IPS DF 4.7 (cell line): ENCODE data around the gene LRP5.
"Not testable (repeated sequence)": the region's sequence is repeated elsewhere in the genome, so short reads cannot be mapped to it uniquely, and the experiment has no call there.

Experiments
- DNase-seq: peaks from one replicate; pipeline ENCODE4 v3.0.0-alpha.2; 2013; ENCODE audit warnings: low spot score; ENCODE audit errors: extremely low read depth

LRP5 gene

DNA sequence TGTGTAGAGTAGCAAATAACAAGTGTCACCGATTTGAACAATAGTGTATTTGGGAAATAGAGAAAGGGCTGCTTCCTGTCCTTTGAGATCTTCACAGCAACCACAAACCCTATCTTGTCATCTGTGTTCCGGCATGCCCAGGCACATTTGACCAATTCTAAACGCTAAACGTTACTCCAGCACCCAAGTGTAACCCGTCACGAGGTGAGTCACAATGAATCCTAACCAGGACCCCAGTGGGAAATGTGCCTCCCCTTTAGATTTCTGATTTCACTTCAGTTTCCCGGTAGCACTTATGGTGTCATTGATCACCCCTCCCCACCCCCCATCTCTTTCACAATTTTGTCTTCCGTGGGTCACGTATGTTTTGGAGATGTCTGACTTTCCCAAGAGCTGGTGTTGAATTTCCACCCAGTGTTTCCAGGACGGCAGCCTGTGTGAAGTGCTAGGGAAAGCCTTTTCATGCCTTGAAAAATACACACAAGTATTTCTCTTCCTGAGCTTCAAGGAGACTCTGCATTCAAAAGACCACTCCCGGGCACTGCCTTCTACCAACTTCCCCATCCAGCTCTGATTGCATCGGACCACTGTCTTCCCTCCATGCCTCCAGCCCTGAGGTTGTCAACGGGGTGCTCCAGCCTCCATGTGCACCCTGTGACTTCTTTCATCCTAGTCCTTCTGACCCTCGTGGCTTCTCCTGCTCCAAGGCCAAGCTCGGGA is 30.1 kb upstream of the LRP5 start:
- no peak for DNase-seq

DNA sequence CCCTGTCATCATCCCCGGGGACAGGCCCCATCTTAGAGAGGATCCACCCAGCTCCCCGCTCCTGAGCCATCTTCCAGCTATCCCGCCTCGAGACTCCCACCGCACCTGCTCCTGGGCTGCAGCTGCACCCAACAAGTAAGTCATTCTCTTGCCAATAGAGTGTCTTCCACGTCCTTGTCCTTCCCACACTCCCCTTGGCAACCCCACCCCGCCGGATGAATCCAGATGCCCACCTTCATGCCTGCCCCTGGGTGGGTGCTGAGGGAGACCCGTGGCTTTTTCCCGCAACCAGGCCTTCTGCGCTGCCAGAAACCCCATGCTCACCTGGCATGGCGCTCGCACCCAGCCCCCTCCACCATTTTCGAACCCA is 29.5 kb upstream of the LRP5 start:
- DNase-seq, result no peak

DNA sequence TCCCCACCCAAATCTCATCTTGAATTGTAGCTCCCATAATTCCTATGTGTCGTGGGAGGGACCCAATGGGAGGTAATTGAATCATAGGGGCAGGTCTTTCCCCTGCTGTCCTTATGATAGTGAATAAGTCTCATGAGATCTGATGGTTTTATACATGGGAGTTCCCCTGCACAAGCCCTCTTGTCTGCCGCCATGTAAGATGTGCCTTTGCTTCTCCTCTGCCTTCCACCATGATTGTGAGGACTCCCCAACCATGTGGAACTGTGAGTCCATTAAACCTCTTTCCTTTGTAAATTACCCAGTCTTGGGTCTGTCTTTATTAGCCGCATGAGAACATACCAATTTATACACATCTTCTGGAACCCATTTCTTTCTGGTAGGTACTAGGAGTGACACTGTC is 27.8 kb upstream of the LRP5 start:
- DNase-seq, result not testable (repeated sequence)

DNA sequence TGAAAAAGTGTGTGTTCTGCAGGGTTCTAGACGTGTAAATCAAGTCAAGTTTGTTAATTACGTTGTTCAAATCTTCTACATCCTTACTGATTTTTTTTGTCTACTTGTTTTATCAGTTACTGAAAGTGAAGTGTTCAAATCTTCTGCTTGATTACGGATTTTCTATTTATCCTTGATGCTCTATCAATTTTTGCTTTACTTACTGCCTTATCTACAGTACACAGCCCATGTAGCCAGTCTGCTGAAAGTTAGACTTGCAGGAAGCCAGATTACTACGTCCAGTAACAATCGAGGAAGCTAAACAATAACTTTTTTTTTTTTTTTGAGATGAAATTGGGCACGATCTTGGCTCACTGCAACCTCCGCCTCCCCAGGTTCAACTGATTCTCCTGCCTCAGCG is 25.0 kb upstream of the LRP5 start:
- DNase-seq, result no peak

DNA sequence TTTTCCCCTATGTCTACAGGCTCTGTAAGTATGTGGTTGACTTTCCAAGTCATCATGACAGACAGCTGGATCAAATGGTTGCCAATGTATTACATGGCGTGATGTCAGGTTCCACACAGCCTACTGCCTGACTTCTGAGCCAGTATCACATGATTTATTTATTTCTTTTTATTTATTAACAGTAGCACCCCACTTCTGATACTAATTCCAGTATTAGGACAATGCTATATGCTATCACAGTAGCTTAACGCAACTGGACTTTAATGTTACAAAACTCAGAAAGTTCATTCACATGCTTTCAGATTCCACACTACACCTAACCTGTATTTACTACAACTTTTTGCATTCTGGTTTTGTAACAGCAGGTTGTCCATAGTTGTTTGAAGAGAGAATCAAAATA is 22.9 kb upstream of the LRP5 start:
- DNase-seq, result no peak

DNA sequence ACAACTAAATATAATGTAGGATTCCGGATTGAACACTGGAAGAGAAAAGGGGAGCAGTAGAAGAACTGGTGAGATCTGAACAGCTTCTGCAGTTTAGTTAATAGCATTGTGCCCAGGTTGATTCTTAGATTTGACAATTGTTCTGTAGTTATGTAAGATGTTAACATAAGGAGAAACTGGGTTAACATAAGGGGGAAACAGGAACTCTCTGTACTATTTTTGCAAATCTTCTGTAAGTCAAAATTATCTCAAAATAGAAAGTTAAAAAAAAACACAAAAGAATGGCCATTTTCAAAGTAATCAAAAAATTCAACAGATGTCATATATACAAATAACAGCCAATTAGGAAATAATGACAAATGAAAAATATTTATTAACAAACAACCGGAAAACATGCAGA is 18.7 kb upstream of the LRP5 start:
- DNase-seq, result no peak

DNA sequence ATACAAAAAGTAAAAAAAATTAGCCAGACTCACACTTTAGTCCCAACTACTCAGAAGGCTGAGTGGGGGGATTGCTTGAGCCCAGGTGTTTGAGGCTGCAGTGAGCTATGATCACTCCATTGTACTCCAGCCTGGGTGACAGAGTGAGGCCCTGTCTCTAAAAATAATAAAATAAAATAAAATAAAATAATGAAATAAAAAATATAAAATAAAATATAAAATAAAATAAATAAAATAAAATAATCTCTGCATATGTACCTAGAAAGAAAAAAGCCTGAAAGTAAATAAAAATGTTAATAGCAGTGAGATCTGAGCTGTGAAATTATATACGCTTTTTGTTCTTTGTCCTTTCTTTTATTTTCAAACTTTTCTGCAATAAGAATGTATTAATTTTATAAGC is 17.1 kb upstream of the LRP5 start:
- no peak for DNase-seq

DNA sequence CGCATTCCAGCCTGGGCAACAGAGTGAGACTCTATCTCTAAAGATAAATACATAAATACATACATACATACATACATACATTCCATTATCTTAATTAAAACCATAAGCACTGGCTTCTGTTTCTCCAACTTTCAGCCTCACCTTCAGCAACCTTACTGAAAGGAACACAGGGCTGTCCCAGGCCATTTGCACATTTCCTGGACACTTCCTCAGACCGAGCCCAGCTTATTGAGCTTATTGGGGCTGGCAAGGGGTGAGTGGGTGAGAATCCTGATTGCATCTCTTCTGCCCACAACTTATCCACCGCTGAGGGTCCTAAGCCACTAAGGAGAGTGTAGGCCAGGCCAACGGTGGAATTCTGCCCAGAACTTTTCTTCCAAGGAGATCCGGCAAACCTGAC is 16.5 kb upstream of the LRP5 start:
- DNase-seq, result no peak

DNA sequence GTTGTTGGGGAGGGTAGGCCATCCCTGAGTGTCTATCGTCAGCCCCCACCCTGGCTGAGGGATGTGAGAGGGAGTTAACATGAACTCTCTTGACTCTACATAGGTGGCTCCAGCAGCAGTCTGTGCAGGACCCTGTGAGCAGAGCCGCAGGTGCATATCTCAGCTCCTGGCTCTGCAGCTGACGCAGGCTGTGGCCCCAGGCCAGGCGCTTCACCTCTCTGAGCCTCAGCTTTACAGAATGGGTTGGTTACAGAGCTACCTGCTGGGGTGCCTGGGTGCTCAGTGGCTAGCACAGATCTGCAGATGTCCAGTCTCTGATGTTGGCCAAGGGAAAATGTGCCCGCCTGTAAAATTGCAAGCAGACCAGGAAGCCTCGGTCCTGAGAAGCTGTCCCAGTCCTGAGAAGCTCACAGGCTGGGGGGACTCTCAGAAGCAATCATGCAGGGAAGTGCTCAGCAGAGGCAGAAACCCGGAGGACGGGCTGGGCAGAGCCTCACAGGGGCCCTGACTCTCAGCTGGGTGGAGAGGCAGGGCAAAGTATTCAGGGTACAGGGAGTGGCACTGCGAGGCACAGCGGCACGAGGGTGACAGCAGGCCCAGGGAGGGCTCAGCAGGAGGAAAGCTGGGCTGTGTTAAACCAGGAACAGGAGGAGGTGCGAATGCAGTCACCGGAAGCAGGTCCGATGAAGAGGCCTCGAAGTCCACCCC is 15.9 kb upstream of the LRP5 start:
- DNase-seq, result no peak

DNA sequence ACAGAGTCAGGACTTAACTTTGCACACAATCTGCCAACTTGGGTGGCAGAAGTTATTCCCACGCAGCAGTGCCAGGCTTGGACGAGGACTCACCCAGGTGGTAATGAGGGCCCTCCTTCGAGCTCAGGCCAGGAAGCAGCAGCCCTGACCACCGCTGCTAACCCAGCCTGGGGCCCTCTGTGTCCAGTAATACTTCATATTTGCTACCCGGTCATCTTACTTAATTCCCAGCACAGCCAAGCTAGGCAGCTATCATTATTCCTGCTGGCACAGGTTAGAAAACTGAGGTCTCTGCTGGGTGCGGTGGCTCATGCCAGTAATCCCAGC is 15.4 kb upstream of the LRP5 start:
- DNase-seq, result no peak

DNA sequence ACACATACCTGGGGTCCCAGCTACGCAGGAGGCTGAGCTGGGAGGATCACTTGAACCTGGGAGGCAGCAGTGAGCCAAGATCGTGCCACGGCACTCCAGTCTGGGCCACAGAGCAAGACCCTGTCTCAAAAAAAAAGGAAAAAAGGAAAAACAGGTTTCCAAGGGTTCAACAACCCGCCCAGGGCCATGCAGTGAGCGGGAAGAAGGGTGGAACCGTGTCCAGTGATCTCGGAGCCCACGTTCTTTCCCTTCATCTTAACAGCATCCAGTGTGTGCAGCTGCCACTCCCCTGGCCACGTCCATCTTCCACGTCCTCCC is 14.9 kb upstream of the LRP5 start:
- no peak for DNase-seq

DNA sequence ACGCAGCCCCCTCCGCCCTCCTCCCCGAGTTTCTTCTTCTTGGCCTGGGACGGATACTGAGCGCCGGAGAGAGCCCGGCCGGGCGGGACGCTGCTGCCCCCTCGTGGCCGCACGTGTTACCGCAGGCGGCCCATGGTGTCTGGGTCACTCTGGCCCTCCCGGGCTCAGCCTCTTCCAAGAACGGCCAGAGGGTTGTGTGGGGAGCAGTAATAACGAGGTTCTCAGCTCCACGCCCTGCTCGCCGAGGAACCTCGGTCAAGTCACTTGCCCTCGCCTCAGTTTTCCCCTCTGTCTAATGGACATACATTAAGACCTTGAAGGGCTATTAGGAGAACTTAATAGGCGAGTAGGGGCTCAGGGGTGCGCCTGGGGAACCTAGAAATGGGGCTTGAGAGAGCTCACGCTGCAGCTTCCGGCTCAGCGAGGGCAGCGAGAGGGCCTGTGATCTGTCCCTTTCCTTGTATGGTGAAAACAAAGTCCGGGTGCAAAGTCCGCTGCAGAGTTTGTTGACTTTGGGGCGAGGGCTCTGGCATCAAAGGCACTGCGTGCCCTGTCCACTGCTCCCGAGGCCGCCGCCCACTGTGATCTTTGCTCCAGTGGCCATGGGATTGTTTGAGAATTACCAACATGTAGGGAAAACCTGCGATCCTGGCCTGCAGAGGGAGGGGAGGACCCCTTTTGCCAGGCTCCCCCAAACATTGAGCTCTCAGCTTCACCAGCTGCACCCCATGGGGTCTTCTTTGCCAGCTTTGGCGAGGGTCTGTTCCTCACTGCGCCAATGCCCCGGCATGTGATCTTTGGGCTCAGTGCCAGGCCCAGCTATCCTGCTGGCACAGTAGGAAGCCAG is 14.4 kb upstream of the LRP5 start:
- DNase-seq, result no peak

DNA sequence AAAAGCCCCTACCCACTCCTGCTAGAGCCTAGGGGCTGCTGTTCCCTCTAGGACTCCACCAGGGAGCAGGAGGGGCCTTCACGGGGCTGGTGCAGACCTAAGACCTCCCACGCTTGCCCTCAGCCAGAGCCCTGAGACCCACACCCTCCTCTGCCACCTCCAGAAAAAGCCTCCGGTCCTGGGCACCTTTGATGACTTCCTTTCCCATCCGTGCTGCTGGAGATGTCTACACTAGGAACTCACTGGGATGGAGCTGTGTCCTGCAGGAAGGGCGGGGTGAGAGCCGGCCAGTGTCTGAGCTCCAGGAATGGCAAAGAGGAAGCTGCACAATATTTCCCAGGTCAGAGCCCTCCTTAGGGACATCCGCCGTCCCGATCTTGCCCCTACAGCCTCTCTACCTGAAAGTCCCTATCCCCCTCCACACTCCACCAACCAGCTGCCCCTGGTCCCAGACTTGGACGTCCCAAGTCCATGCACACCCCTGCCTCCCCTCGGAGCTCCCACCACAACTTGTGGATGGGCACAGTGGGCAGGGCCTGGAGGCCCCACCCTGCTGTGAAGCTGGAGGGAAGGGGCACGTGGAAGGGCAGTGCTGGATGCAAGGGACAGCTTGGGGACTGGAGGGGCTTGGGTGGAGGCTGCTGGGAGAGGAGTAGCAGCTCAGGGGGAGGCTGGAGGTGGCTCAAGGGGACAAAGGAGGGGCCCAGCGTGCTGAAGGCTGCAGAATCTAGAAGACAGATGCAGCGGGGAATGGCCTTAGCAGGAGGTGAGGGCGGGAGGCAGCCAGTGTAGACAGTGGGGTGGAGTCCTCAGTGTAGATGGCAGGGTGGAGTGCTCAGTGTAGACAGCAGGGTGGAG is 13.5 kb upstream of the LRP5 start:
- no peak for DNase-seq

DNA sequence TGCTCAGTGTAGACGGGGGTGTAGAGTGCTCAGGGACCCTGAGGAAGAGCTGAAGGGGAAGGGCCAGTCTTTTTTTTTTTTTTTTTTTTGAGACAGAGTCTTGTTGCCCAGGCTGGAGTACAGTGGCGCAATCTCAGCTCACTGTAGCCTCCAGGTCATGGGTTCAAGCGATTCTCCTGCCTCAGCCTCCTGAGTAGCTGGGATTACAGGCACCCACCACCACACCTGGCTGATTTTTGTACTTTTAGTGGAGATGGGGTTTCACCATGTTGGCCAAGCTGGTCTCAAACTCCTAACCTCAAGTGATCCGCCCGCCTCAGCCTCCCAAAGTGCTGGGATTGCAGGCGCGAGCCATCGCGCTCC is 12.9 kb upstream of the LRP5 start:
- DNase-seq, result not testable (repeated sequence)

DNA sequence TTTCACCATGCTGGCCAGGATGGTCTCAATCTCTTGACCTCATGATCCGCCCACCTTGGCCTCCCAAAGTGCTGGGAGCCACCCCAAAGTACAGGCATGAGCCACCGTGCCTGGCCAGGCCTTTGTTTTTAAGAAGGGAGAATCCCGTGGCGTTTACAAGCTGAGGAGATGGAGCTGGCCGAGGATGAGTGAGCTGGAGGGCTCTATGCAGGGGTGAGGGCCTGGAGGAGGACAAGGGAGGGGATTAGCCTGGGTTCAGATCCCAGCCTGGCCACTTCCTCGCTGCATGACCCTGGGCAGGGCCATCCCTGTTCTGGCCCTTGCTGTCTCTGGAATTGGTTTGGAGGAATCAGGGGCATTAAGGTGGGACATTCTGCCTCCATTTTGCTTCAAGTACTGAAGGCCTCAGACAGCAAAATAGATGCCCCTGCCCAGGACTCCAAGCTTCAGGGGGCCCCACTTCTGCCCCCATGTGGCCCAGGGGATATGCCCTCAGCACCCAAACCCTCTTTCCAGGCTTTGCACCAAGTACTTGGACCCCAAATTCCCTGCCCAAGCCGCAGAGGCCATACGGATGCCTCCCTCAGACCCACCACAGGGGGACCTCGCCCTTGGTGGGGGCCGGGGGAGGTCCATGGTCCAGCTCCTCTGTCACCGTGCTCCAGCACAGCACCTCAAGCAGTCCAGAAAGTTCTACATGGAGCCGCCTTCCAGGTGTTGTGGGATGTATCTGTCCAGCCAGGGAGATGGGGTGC is 12.1 kb upstream of the LRP5 start:
- DNase-seq, result no peak

DNA sequence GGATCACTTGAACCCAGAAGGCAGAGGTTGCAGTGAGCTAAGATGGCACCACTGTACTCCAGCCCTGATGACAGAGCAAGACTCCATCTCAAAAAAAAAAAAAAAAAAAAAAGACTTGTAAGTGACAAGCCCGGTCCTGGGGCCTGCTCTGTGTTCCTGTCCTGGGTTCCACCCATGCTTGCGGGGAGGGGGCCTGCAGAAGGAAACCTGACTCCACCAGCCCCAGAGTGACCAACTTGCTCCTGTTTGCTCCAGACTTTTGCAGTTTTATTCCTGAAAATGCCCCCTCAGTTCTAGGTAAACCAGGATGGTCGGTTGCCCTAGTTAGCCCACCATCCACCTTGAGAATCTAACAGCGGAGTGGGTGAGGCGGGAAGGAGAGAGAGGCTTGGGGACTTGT is 10.1 kb upstream of the LRP5 start:
- DNase-seq, result no peak

DNA sequence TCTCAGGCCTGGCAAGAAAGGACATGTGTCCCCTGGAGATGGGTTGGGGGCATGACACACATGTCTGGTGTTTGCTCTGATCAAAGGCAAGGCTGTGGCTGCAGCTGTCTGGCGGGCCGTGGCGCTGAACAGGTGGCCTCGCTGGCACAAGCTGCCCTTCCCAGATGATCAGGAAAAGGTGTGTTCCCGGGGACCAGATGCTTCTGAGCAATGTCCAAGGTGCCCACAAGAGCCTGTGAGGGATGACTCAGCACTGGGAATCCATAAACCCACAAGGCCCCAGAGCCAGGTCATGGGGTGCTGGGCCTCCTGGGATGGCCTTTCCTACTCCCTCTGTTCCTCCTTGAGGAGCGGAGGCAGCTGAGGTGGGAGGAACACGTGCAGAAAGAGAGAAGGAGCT is 9.7 kb upstream of the LRP5 start:
- no peak for DNase-seq

DNA sequence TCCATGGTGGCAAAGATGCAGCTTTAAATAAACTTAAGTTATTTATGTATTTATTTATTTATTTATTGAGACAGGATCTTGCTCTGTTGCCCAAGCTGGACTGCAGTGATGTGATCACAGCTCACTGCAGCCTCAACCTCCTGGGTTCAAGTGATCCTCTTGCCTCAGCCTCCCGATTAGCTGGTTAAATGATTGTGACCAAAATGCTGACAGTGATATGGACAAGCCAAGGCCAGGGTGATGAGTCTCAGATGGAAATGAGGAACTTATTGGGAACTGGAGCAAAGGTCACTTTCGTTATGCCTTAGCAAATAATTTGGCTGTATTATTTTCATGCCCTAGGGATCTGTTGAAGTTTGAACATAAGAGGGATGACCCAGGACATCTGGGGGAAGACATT is 9.3 kb upstream of the LRP5 start:
- no peak for DNase-seq

DNA sequence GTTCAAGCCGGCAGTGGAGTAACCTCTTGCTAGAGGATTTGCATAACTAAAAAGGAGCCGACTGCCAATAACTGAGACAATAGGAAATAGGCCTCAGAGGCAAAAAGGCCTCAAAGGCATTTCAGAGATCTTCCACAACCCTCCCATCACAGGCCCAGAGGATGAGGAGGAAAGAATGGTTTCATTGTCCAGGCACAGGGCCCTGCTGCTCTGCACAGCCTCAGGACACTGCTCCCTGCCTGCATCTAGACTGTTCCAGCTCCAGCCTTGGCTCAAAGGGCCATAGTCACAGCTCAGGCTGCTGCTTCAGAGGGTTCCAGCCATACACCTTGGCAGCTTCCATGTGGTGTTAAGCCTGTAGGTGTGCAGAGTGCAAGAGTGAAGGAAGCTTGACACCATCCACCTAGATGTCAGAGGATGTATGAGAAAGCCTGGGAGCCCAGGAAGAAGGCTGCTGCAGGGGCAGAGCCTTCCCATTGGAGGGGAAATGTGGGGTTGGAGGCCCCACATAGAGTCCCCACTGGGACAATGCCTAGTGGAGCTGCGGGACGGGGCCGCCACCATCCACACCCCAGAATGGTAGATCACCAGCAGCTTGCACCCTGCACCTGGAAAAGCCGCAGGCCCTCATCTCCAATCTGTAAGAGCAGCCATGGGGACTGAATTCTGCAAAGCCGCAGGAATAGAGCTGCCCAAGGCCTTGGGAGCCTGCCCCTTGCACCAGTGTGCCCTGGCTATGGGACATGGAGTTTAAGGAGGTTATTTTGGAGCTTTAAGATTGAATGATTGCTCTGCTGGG is 8.2 kb upstream of the LRP5 start:
- no peak for DNase-seq

DNA sequence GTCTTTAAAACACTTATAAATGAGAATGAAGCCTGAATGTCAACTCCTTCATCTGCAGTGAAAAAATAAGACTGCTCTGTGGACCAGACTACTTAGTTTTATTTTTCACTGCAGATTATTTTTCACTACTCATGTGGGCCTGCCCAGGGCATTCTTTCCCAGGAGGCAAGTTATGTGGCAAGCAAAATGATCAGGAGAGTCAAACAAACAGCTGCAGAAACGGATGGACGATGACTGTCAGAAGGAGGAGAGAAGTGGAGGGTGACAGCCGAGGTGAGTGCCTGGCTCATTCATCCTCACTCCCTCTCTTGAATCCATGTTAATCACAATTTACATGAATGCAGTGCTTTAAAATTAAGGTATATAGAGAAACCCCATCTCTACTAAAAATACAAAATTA is 5.8 kb upstream of the LRP5 start:
- DNase-seq, result no peak
